CD4-positive, alpha-beta T cell (primary cell): Measurements from ENCODE around the gene MAP2K7. TPM values are rescaled to one million over a fixed set of nuclear protein-coding genes. Genes with fewer than 3 reads are reported as not detected.

Source experiments
- ATAC-seq: fragments of 200-7000 bp; cut with Tn5 transposase; one replicate; pipeline ENCODE4 v1.10.0; 2022; ENCODE audit warnings: mild to moderate bottlenecking; ENCODE audit not compliant: poor library complexity
- CTCF ChIA-PET: fragments of 350-600 bp; sonication (Branson Sonifier 250); formaldehyde crosslinking; loops from one replicate; lab custom pipeline; 2021; ENCODE audit warnings: antibody characterized with exemption, inconsistent platforms; lab: Charles Lee
- POLR2A ChIA-PET: fragments of 350-600 bp; sonication (Branson Sonifier 250); formaldehyde crosslinking; loops from one replicate; lab custom pipeline; 2021; ENCODE audit warnings: antibody characterized with exemption, inconsistent platforms; lab: Charles Lee
- DNase-seq, 14 experiments: peaks; one replicate each; pipeline ENCODE4 v3.0.0-alpha.2; 2013 to 2020; ENCODE audit warnings: mixed read lengths in 2 of 14
- H3K27ac ChIP-seq, 2 donors: one replicate each; pipeline versions ENCODE4 v1.5.1 to v1.7.0; 2013; ENCODE audit warnings: low read length in 2 of 2, low read depth in 1 of 2, mild to moderate bottlenecking in 1 of 2
- H3K27me3 ChIP-seq, 2 experiments: 1 replicate in 1 of 2; 2 replicates in 1 of 2; pipeline versions ENCODE4 v1.6.1 to v1.7.0; 2013; ENCODE audit warnings: low read length in 2 of 2, control low read depth in 1 of 2, mild to moderate bottlenecking in 1 of 2, moderate library complexity in 1 of 2; ENCODE audit not compliant: insufficient read depth in 2 of 2, control insufficient read depth in 1 of 2
- H3K36me3 ChIP-seq: one replicate; pipeline ENCODE4 v1.6.1; 2013; ENCODE audit warnings: low read length, control low read depth; ENCODE audit not compliant: insufficient read depth
- H3K4me1 ChIP-seq: one replicate; pipeline ENCODE4 v1.6.1; 2013; ENCODE audit warnings: low read length, control low read depth; ENCODE audit not compliant: insufficient read depth
- H3K4me3 ChIP-seq: one replicate; pipeline ENCODE4 v1.5.1; 2013; ENCODE audit warnings: mild to moderate bottlenecking, low read length, moderate library complexity
- H3K9me3 ChIP-seq, 2 experiments: 1 replicate in 1 of 2; 2 replicates in 1 of 2; pipeline versions ENCODE4 v1.6.1 to v1.7.0; 2013; ENCODE audit warnings: low read length in 2 of 2, mild to moderate bottlenecking in 2 of 2, control low read depth in 1 of 2, moderate library complexity in 1 of 2; ENCODE audit not compliant: control insufficient read depth in 1 of 2, insufficient read depth in 1 of 2
- H3K27ac Mint-ChIP-seq: one replicate; pipeline ENCODE4 v1.8.0; 2020; ENCODE audit warnings: mixed read lengths
- H3K27me3 Mint-ChIP-seq: one replicate; pipeline ENCODE4 v1.8.0; 2021; ENCODE audit warnings: mixed read lengths
- H3K36me3 Mint-ChIP-seq: one replicate; pipeline ENCODE4 v1.8.0; 2021; ENCODE audit warnings: low read depth, mixed read lengths
- H3K4me1 Mint-ChIP-seq: one replicate; pipeline ENCODE4 v1.8.0; 2021; ENCODE audit warnings: low read depth, mixed read lengths
- H3K4me3 Mint-ChIP-seq: one replicate; pipeline ENCODE4 v1.8.0; 2020; ENCODE audit warnings: mild to moderate bottlenecking, mixed read lengths
- H3K9me3 Mint-ChIP-seq: one replicate; pipeline ENCODE4 v1.8.0; 2020; ENCODE audit warnings: mixed read lengths
- intact Hi-C, 2 experiments: fragments of 100-400 bp; cut with DNase I in 1 of 2; cut with micrococcal nuclease in 1 of 2; formaldehyde crosslinking; loops; one replicate each; pipeline versions ENCODE4 v1.15.1 to v1.9.0; 2023 to 2025; cut with DNase I, micrococcal nuclease
- total RNA-seq, 174 experiments: library from RNA in 2 of 174; stranded (reverse) in 2 of 174; gene quantifications; one replicate each; pipeline ENCODE4 v1.2.3 and lab custom pipeline; 2021 to 2026
- TF ChIP-seq, protein P1 (sequence below): fragments of 200-600 bp; IDR thresholded peaks from one replicate; pipeline ENCODE4 v1.8.0; 2022; ENCODE audit warnings: antibody characterized with exemption, mild to moderate bottlenecking

The MAP2K7 gene
- total RNA-seq, 2 experiments from 2014 or later, result 81.7 to 82.3 TPM

- DNase-seq, result peak in 1 of 14 experiments; percentile 33
- H3K9me3 Mint-ChIP-seq, result no peaks in the 10 kb centered on the region
- peaks cover 26% of the 10 kb centered on the region for H3K4me1 Mint-ChIP-seq
- TF ChIP-seq, protein P1, sequence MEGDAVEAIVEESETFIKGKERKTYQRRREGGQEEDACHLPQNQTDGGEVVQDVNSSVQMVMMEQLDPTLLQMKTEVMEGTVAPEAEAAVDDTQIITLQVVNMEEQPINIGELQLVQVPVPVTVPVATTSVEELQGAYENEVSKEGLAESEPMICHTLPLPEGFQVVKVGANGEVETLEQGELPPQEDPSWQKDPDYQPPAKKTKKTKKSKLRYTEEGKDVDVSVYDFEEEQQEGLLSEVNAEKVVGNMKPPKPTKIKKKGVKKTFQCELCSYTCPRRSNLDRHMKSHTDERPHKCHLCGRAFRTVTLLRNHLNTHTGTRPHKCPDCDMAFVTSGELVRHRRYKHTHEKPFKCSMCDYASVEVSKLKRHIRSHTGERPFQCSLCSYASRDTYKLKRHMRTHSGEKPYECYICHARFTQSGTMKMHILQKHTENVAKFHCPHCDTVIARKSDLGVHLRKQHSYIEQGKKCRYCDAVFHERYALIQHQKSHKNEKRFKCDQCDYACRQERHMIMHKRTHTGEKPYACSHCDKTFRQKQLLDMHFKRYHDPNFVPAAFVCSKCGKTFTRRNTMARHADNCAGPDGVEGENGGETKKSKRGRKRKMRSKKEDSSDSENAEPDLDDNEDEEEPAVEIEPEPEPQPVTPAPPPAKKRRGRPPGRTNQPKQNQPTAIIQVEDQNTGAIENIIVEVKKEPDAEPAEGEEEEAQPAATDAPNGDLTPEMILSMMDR, result no peak
- POLR2A ChIA-PET, result interaction anchor here (1.7 kb wide), 1 partner anchor 14 kb away, joined by 4 read pairs; the partner anchor contains the start of gene SNAPC2
- Histone ChIP-seq H3K36me3 (peaks cover 55% of the 10 kb centered on the region), H3K27me3 (no peaks in the 10 kb centered on the region), H3K4me1 (peaks cover 55% of the 10 kb centered on the region), H3K27ac (no peak overlapping the region), H3K9me3 (no peaks in the 10 kb centered on the region), H3K4me3 (no peak overlapping the region)
- H3K27me3 Mint-ChIP-seq, result peaks cover 6% of the 10 kb centered on the region
- intact Hi-C loops, result loop anchor here in 1 of 2 experiments (10.0 kb wide), 1 partner anchor 372 kb away; the partner anchor contains the start of gene PNPLA6
- CTCF ChIA-PET, result no interaction called here
- ATAC-seq, result no peak
- H3K27ac Mint-ChIP-seq, result no peak overlapping the region
- peaks cover 43% of the 10 kb centered on the region for H3K36me3 Mint-ChIP-seq
- H3K4me3 Mint-ChIP-seq, result no peak overlapping the region
These were observed 3.4 kb downstream of the MAP2K7 start for GRCh38 chr19:7907122-7907521.

DNA sequence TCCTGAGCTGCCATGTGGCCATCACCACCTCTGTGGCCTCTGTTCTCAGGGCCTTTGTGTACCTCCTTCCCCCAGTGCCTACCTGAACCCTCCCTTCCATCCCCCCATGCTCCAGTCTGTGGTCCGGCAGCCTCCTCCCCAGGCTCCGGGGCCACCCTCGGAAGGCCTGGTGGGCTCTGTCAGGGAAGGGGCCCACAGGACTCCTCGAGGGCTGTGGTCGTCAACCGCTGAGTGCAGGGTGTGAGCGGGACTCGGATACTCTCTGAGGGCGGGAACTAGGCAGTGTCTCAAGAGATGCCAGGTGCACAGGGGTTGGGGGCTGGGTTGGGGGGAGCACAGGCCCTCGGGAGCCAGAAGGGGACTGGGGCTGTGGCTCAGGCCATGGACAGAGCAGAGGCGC is 3.9 kb downstream of the MAP2K7 start:
- no peak for DNase-seq
- ChIA-PET POLR2A (interaction anchor here (1.6 kb wide), 1 partner anchor 13 kb away, joined by 6 read pairs; the partner anchor contains the start of gene SNAPC2), CTCF (no interaction called here)
- peaks cover 57% of the 10 kb centered on the region for H3K36me3 ChIP-seq
- Mint-ChIP-seq H3K4me3 (no peak overlapping the region), H3K27ac (no peak overlapping the region), H3K27me3 (peaks cover 6% of the 10 kb centered on the region), H3K4me1 (peaks cover 26% of the 10 kb centered on the region), H3K36me3 (peaks cover 45% of the 10 kb centered on the region), H3K9me3 (no peaks in the 10 kb centered on the region)
- TF ChIP-seq, protein P1, result no peak
- H3K27me3 ChIP-seq, result no peaks in the 10 kb centered on the region
- no peak for ATAC-seq
- H3K9me3 ChIP-seq, result no peaks in the 10 kb centered on the region
- no peak overlapping the region for H3K27ac ChIP-seq
- intact Hi-C loops, result loop anchor here in 1 of 2 experiments (10.0 kb wide), 1 partner anchor 373 kb away; the partner anchor contains the start of gene PNPLA6
- no peak overlapping the region for H3K4me3 ChIP-seq
- H3K4me1 ChIP-seq, result peaks cover 53% of the 10 kb centered on the region

GRCh38 chr19:7908078-7908699 is 4.5 kb downstream of the MAP2K7 start:
- H3K36me3 ChIP-seq, result peaks cover 62% of the 10 kb centered on the region
- H3K36me3 Mint-ChIP-seq, result peaks cover 48% of the 10 kb centered on the region
- ChIA-PET POLR2A (interaction anchor here (1.0 to 1.6 kb wide), 2 partner anchors 12 to 39 kb away, joined by 3 to 6 read pairs; partner anchors contain the start of gene SNAPC2), CTCF (no interaction called here)
- intact Hi-C loops, result loop anchor here in 1 of 2 experiments (10.0 kb wide), 1 partner anchor 373 kb away; the partner anchor contains the start of gene PNPLA6
- peaks cover 47% of the 10 kb centered on the region for H3K4me1 ChIP-seq
- H3K4me1 Mint-ChIP-seq, result peaks cover 24% of the 10 kb centered on the region
- no peaks in the 10 kb centered on the region for H3K9me3 Mint-ChIP-seq
- ATAC-seq, result no peak
- H3K27ac Mint-ChIP-seq, result no peak overlapping the region
- no peak overlapping the region for H3K4me3 ChIP-seq
- peaks cover 5% of the 10 kb centered on the region for H3K27me3 Mint-ChIP-seq
- DNase-seq, result no peak
- no peak overlapping the region for H3K27ac ChIP-seq
- H3K4me3 Mint-ChIP-seq, result no peak overlapping the region
- TF ChIP-seq, protein P1, result no peak
- no peaks in the 10 kb centered on the region for H3K9me3 ChIP-seq
- no peaks in the 10 kb centered on the region for H3K27me3 ChIP-seq
